GM18499 (cell line): ENCODE results near the gene DDRGK1.

Source experiments
- ATAC-seq: cut with Tn5 transposase; IDR thresholded peaks from one replicate; pipeline ENCODE4 v1.9.1; 2021; ENCODE audit warnings: moderate number of reproducible peaks; ENCODE audit not compliant: insufficient read depth, unreplicated experiment

The DDRGK1 gene

GRCh38 chr20:3204124-3204794, at the start of gene DDRGK1:
Gene DDRGK1, minus strand, starts transcription at chr20:3204682. Its CDS starts 55 bp downstream, at chr20:3204627.
- ATAC-seq = peak; percentile 71

DNA sequence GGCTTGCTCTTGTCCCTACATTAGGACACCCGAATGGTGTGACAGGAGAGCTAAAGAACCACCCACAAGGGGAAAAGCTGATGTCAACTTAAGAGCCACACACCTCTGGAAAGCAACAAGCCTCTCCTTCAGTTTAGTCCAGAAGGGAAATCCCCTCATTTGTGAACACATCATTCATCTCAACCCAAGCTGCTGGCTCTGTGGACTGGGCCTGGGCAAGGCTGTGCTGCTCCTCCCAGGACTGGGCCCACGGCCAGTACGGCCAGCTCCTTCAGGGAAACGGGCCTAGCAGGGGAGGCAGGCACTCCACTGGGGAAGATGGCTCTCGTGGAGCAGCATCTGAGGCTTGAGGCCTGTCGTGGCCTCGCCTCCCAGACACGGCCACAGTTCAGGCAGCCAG, 47.3 kb upstream of the DDRGK1 start:
- no peak for ATAC-seq

DNA sequence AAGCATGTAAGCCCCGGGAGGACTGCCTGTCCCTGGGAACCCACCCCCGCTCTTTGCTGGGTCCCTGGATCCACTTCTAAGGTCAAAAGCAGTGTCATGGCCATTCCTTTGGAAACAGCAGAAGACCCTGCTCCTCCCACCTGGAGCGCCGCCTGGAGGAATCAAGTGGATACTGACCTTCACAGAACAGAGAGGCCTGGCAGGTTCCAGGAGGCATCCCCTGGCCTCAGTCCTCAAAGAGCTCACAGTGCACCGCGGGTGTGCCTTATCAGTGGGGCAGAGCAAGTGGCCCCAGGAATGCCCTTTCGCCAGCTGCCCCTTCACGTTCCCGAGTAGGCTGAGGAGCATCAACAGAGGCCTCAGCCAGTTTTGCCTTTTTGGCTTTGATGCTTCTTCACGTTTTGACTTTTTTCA, 45.6 kb upstream of the DDRGK1 start:
- no peak for ATAC-seq

DNA sequence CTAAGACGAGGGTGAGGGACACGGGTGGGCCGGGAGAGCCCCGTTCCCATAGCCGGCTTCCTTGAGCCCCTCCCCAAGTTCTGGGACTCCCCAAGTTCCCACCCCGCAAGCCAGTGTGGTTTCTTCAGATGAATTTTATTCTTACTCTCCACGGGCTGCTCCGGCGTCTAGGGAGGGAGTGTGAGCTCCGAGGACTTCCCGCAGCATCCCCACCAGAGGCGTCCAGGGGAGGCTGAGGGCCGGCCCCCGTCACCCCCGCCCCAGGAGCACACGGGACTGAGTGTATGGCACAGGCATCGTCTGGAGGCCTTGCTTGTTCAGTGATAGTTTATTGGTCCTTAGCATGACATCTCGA, 44.5 kb upstream of the DDRGK1 start:
- no peak for ATAC-seq

- no peak for ATAC-seq
Observed at GRCh38 chr20:3248167-3248992, 43.9 kb upstream of the DDRGK1 start.

DNA sequence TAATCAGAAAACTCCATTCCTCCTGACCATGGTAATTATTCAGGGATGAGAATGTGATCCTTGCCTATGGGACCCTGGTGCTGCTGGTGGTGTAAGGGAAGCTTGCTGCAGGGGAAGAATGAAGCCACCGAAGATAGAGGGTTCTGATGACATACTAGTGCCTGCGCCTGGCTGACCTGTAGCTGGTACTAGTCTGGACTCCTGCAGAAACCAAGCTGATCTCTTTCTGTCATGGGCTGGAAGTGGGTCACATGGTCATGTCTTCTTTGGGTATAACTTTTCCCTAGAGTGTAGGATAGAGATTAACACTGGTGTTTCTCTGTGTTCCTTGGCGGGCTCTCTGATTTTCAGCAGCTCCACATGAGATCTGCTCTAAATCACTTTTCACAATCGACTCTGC, 43.2 kb upstream of the DDRGK1 start:
- no peak for ATAC-seq

DNA sequence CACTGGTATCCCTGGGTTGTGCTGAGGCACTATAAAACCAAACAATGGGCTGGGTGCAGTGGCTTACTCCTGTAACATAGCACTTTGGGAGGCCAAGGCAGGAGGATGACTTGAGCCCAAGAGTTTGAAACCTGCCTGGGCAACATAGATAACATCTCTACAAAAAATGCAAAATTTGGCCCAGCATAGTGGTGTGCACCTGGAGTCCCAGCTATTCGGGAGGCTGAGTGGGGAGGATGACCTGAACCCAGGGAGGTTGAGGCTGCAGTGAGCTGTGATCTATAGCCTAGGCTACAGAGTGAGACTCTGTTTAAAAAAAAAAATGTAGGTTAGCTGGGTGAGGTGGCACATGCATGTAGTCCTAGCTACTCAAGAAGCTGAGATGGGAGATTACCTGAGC, 42.2 kb upstream of the DDRGK1 start:
- no peak for ATAC-seq

DNA sequence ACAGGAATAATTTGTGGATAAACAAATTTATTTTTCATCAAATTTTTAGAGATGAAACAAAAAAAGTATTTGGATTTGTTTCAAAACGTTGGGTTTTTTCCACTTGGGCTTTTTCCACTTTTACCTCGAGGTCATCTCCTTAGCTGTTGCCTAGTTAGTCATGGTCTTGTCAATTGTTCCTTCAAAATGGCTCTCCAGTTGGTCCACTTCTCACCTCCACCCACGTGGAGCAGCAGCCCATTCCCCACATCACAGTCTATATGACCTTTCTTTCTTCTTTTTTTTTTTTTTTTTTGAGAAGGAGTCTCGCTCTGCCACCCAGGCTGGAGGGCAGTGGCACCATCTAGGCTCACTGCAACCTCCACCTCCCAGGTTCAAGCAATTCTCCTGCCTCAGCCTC, 41.2 kb upstream of the DDRGK1 start:
- ATAC-seq = no peak

DNA sequence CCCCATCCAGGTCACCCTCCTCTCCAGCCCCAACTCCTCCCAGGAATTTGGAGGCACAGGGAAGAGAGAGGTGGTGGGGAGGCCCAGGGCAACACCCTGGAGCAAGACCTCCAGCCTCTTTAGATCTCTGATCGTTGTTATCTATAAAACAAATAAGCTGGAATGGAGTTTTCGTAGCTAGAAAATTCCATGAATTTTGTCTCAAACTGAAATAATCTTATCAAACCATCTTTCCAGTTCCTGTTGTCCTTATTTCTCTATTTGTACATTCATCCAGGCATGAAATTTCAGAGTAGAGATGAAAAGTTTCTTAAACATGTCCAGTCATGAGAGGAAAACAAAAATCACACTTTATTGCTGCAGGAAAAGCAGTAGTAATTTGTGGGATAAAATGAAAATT, 40.7 kb upstream of the DDRGK1 start:
- ATAC-seq = no peak

- ATAC-seq = no peak
Observed at GRCh38 chr20:3244613-3245012, 40.1 kb upstream of the DDRGK1 start.

- no peak for ATAC-seq
Observed at GRCh38 chr20:3243718-3244358, 39.4 kb upstream of the DDRGK1 start.

- no peak for ATAC-seq
Observed at GRCh38 chr20:3242172-3242692, 37.8 kb upstream of the DDRGK1 start.

DNA sequence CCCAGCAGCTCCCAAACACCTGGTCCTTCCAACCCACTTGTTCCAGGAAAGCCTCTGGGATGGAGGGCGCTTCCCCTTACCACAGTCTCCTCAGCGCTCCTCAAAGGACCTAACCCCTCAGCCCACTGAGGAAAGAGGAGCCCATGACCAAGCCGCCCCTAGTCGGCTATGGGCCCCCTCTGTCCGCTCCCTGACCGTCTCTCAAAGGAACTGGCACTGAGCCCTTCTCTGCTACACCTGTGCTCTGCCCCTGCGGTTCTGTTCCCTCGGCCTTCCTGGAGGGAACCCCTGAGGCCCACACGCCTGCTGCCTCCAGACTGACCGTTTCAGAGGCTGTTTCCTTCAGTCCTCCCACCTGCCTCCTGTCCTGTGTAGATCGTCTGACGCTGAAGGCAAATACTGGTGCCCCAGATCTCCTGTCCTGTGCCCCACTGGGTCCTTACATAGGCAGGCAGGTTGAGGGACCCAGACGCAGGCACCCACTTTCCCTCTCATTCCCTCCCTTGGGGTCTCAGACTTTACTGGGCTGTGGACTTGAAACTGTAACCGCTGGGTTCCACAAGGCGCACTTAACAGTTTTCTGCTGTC, 36.4 kb upstream of the DDRGK1 start:
- no peak for ATAC-seq

- ATAC-seq = no peak
Observed at GRCh38 chr20:3239867-3240775, 35.6 kb upstream of the DDRGK1 start.

DNA sequence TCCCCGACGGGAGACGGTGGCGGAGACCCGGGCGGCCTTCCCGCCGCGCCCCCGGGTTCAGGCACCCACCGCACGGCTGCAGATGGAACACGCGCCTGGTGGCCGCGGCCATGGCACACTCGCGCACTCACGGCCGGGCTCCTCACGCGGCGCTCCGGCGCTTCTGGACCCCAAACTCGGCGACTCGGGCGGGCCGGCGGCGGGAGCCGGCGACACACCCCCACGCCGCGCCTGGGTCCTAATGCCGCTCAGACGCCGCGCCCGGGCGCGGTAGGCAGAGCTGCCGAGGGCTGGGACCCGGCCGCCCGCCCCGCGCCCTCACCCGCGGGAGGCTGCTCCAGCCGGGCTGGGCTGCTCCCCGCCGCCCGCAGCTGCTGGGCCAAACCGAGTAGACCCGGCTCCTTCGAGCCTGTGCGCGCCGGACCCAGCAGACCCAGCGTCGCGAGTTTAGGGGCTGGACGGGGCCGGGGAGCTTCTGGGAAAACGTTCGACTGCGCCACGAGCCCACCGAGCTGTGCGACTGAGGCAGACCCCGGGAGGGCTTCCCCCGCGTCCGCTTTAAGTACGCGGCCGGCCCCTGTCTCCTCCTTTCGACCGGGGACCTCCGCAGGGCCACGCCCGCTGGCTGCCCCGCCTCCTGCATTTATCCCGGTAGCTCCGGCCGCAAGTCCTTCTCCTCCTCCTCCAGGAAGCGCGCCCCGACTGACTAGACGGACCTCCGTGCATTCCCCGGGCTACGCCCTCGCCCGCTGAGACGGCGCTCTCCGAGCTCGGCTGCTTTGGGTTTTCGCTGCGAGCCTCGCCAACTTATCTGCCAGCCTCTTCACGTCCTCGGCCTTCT, 34.8 kb upstream of the DDRGK1 start, which contains the start of gene SLC4A11:
SLC4A11 (minus strand) TSS at position 165 of the 841 bp plus-strand sequence; CDS start at position 112, 53 bp downstream.
- ATAC-seq = no peak

DNA sequence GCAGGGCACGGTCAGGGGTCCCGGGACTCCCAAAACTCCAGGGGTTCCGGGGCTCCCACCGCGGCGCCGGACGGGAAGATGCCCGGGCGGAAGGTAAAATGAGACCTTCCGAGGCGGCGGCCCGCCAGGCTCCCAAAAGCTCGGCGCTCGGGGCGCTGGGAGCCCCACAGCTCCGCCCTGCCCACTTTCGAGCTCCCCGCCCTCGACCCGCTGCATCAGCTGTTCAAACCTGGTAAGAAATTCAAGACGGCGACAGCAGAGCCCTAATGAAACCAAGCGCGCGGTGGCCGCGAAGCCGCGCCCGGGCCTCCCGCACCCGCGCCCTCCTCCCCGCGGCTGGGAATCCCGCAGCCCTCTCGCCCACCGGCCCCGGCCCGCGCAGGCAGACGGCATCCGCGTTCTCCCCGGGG, 34.1 kb upstream of the DDRGK1 start:
- ATAC-seq = no peak

DNA sequence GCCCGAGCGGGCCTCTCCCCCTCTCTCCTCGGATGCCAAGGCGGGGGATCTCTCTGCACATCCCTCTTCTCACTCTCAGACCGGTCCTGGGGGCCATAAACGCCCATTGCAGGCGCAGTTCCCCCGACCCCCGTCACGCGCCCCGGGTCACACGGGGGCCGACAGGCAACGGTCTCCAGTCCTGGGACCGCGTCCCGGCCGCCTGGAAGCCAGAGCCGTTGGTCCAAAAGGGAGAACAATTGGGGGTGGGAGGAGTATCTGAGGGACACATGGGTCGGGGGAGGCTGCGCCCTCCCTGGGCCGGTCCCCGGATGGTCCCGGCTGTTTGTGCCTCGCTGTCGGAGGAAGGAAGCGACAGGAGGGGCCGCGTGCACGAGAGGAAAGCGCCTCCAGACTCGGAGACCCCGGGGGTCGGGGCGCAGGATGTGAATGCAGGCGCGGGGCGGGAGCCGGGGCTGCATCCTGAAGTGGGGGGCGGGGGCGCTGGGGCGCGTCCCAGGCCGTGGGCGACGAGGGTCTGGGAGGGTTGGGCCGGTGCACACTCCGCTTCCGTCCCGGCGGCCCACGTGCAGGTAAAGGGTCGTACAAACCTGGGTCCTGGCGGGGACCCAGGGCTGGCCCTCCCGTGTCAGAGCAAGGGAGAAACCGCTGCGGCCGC, 33.6 kb upstream of the DDRGK1 start:
- no peak for ATAC-seq
